Measurements from ENCODE around the gene HYPK.
"Not testable (repeated sequence)": the region's sequence is repeated elsewhere in the genome, so short reads cannot be mapped to it uniquely, and the experiment has no call there.

HYPK gene

DNA sequence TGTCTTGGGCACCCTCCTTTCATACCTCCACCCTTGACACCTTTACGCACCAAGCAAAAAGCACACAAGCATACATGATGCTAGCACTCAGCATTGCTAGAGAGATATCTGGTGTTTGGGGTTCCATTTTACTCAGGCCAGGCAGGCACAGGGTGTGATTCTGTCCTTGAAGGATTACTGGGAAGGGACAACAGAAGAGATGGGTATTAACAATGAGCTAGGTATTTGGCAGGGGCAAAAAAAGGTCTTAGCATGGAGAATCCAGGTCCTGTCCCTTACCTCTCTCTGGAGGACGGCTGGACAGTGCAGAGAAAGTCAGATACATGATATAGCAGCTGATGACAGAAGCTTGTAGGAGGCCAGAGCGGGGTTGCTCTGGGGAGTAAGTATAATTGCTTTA lies 3.8 kb upstream of the HYPK start:
- DNase-seq = no peak

DNA sequence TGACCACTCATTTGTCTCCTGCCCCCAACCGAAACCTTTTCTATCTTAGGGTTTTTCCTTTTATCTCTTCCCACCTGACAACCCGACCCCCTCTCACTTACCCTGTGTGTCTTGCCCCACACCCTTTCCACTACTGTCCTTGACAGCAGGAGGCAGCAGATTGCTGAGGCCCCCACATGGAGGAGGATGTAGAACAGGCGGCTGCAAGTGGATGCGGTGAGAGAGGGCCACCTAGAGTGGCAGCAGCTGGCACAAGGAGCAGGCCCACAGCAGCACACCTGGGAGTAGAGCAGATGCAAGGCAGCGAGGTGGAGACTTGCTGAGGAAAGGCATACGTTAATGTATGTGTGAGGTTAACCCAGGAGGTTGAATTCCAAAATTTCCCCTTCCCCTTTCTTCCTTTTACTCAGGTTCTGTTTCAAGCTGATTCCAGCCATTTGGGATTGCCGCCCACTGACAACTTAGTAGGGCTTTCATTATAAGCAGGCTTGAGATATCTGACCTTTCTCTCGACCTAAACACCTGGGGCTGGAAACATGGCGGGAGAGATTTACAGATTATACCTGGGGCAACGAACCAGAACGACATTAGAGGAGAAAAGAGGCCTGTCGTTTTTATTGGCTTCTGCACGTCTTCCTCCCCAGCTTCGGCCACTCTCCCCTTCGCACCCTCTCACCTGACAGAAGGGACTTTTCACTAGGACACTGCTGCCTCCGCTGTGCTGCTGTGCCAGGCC lies 1.0 kb upstream of the HYPK start:
- DNase-seq = no peak

DNA sequence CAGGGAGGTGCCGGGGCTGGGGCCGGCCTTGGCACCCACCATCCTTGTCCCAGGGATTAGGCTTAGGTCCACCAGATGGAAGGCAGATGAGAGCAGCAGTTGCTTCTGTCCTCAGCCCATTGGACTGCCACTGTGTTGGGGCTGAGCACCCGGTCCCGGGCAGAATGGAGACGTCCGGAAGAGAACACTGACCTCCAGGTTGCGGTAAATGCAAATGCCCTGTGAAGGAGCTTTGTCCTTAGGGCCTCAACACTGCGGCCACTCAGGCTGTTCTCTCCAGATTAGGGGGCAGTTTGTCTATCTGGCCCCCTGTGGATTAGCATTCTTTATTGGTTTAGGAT lies 484 bp upstream of the HYPK start, which contains the start of gene SERINC4:
Gene SERINC4, minus strand, starts transcription at position 276 of the 341 bp plus-strand sequence. Its CDS starts 234 bp downstream, at position 42.
- DNase-seq = no peak

DNA sequence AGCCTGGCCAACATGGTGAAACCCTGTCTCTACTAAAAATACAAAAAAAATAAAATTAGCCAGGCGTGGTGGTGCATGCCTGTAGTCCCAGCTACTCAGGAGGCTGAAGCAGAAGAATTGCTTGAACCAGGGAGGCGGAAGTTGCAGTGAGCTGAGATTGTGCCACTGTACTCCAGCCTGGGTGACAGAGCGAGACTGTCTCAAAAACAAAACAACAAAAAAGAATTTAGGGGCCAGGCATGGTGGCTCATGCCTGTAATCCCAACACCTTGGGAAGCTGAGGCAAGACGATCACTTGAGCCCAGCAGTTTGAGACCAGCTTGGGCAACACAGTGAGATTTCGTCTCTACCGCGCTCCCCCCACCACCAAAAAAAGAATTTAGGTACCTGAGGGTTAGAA lies 2.3 kb downstream of the HYPK start:
- DNase-seq = not testable (repeated sequence)

DNA sequence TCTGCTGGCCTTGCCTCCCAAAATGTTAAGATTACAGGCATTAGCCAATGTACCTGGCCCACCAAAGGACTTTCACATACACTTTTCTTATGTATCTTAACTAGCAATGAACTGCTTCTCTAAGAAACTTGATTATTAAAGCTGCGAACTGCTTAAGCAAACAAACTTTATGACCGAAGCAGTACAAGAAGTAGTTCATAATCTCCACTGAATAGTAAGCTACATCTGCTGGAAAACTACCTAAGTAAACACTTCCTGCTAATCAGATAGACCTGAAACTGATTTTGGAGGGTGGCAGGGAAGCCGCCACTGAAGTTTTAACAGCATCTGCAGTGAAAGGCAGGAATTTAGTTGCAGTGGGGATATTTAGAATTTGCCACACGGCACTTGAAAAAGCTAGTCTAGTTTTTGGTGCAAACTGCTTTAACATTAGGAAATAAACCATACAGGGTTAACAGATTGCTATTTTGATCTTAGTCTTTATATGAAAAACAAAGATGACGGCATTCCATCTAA lies 8.1 kb downstream of the HYPK start:
- DNase-seq = no peak

DNA sequence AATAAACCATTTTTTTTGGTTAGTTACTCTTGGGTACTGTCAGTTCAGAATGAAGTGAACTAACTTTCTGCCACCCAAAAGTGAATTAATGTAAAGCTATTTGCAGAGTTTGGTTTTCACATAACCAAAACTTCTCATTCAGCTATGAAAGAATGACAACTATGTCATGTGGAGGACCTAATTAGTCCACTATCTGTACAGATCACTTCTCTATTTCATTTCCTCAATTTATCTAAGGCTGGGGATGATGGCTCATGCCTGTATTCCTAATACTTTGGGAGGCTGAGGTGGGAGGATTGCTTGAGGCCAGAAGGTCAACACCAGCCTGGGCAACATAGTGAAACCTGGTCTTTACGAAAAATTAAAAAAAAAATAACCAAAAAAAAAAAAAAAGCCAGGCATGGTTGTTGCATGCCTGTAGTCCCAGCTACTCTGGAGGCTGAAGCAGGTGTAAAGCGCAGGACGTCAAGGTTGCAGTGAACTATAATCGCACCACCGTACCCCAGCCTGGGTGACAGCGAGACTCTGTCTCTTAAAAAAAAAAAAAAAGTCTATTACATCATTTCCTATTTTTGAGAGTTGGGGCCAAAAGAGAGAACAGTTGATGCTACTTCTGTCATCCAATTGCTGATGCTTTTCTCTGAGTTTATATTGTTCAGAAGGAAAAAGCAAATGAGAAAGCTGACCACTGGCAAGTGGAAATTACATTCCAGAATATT lies 8.7 kb downstream of the HYPK start:
- no peak for DNase-seq

DNA sequence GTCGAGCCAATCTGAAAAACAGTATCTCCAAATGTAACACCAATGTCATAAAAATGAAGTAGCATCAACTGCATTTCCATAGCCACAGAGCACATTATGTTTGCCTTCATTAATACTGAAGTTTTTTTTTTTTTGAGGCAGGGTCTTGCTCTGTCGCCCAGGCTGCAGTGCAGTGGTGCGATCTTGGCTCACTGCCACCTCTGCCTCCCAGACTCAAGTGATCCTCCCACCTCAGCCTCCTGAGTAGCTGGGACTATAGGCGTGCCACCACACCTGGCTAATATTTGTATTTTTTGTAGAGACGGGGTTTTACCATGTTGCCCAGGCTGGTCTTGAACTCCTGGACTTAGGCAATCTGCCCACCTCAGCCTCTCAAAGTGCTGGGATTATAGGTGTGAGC lies 14.7 kb downstream of the HYPK start:
- DNase-seq = not testable (repeated sequence)

DNA sequence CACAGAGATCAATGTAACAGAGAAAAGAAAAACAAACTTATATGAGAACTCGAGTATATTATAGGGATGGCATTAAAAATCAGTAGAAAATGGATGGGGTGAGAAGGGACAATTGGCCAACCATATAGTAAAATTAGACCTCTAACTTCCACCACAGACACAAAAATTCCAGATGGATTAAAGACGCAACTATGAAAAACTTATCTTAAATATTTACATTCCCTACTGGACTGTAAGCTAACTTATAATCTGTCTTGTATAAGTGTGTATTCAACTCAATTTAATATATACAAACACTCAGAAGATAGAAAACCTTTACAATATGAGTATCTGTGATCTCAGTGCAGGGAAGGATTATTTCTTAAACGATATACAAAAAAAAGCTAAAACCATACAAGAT lies 21.1 kb downstream of the HYPK start:
- DNase-seq = no peak

DNA sequence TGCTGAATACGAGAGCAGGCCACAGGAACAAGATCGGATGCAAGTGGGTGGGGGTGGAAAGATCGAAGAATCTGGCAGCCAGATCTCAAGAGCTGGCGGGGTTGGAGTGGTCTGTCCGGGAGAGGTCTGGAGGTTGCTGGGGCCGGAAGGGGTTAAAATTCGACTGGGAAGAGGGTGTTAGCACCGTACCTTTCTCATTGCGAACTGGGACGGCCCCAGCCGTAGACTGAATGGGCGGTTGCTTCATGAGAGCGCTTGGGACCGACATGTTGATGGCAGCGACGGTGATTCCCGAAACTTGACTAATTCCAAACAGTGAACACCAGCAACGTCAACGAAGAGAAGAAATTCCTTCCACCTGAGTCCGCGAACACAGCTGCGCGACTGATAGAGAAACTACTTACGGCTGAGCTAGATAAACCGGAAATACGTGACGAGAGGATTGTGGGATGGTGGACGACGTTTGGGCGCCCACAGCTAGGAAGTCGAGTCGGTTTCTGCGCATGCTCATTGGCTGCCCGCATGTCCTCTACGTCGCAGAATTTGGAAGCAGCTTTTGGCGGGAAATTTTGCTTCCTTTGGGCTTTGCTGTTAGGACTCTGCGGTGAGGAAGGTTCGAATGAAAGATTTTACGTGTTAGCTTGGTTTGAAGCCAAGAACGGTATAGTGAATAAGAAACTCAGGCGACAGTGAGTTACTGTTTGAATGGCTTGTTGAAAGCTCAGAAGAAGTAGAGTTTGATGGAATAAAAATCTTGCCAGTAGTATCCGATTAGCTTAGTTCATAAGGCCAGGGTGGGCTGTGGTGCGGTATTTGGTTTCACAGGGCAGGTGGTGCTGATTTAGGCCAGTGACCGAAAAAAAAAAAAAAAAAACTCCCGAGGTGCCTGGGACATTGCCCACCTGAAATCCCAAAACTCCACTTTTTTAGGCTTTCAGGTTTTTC lies 24.2 kb downstream of the HYPK start, which contains the start of gene MFAP1:
Gene MFAP1, minus strand, starts transcription at position 389 of the 945 bp plus-strand sequence. Its CDS starts 121 bp downstream, at position 268.
- DNase-seq = peak; percentile 89 to 91

DNA sequence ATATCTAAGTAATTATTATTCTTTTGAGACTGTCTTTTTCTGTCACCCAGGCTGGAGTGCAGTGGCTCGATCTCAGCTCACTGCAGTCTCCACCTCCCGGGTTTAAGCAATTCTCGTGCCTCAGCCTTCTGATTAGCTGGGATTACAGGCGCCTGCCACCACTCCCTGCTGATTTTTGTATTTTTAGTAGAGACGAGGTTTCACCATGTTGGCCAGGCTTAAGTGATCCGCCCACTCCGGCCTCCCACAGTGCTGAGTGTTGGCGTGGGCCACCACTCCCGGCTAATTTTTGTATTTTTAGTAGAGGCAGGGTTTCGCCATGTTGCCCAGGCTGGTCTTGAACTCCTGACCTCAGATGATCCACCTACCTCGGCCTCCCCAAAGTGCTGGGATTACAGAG lies 24.9 kb downstream of the HYPK start:
- not testable (repeated sequence) for DNase-seq

DNA sequence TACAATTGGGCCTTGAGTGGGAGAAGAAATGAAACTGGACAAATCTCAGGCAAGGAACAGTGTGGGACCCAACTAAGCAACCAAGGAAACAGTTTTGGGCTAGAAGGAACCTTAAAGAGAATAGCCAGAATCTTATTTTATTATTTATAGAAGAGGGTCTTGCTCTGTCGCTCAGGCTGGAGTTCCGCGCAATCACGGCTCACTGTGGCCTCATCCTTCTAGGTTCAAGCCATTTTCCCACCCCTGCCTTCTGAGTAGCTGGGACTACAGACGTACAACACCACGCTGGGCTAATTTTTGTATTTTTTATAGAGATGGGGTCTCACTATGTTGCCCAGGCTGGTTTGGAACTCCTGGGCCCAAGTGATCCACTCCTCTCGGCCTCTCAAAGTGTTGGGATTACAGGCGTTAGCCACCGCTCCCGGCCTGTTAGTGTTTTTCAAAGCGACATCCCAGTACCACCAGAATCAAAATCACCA lies 25.7 kb downstream of the HYPK start:
- no peak for DNase-seq

DNA sequence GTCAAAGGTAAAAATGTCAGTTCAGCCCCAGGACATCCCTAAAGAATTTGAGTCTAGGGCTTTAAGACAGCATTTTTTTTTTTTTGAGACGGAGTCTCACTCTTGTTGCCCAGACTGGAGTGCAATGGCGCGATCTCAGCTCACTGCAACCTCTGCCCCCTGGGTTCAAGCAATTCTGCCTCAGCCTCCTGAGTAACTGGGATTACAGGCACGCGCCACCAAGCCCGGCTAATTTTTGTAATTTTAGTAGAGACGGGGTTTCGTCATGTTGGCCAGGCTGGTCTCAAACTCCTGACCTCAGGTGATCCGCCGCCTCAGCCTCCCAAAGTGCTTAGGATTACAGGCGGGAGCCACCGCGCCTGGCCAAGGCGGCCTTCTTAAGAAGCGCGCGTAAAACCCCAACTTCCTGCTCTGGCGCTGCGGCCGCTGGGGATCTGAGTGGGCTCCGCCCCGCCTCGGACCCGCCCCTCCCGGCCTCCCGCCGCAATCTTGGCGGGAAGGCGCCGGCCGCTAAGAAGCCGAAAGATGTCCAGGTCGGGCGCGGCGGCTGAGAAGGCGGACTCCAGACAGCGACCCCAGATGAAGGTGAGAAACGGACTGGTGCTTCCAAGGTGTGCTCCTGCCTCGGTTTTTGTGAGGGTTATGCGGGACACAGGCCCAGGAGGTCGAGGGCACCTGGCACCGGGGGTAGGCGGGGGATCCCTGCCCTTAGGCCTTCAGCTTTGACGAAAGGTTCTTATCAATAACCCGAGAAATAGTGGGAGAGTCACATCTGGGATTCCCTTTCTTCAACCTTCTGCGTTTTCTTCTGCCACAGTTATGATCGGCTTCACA lies 26.3 kb downstream of the HYPK start, which contains the start of gene WDR76:
Gene WDR76, plus strand, starts transcription at position 495 of the 834 bp plus-strand sequence. Its CDS starts 31 bp downstream, at position 526.
- peak; percentile 87 to 91 for DNase-seq

DNA sequence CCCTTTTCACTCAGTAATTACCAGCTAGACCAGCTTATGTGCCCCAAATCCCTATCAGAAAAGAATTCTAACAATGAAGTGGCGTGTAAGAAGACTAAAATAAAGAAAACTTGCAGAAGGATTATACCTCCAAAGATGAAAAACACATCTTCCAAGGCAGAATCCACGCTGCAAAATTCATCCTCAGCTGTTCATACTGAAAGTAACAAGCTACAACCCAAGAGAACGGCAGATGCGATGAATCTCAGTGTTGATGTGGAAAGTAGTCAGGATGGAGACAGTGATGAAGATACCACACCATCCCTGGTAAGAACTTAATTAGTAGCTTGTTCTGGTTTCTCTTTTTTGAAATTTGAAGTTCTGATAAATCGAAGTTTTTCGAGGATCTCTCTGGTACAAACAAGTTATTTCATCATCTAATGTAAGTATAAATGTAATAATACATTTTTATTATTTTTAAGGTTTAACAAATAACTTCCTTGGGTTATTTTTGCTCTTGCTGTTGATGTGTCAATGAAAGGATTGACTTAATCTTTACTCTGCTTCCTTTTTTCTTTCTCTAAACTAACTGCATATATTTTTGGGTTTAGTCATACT lies 27.8 kb downstream of the HYPK start:
- DNase-seq = no peak

DNA sequence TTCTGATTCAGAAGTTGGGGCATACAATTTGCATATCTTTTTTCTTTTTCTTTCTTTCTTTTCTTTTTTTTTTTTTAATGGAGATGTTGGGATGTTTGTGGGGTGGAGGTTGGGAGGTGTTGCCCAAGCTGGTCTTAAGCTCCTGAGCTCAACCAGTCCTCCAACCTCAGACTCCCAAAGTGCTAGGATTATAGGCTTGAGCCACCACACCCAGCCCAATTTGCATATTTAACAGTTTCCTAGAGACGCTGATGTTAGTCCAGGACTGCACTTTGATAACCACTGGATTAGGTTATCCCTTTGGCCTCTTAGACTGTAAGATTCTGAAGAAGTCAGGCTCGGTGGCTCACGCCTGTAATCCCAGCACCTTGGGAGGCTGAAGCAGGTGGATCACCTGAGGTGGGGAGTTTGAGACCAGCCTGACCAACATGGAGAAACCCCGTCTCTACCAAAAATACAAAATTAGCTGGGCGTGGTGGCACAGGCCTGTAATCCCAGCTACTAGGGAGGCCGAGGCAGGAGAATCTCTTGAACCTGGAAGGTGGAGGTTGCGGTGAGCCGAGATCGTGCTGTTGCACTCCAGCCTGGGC lies 29.6 kb downstream of the HYPK start:
- not testable (repeated sequence) for DNase-seq

DNA sequence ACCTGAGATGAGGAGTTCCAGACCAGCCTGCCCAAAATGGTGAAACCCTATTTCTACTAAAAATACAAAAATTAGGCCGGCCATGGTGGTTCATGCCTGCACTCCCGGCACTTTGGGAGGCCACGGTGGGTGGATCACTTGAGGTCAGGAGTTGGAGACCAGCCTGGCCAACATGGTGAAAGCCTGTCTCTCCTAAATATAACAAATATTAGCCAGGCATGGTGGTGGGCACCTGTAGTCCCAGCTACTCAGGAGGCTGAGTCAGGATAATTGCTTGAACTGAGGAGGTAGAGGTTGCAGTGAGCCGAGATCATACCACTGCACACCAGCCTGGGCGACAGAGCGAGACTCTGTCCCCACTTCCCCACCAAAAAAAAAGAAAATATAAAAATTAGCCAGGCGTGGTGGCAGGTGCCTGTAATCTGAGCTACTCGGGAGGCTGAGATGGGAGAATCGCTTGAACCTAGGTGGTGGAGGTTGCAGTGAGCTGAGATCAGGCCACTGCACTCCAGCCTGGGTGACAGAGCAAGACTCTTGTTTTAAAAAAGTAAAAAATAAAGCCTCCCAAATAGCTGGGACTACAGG lies 30.4 kb downstream of the HYPK start:
- not testable (repeated sequence) for DNase-seq

DNA sequence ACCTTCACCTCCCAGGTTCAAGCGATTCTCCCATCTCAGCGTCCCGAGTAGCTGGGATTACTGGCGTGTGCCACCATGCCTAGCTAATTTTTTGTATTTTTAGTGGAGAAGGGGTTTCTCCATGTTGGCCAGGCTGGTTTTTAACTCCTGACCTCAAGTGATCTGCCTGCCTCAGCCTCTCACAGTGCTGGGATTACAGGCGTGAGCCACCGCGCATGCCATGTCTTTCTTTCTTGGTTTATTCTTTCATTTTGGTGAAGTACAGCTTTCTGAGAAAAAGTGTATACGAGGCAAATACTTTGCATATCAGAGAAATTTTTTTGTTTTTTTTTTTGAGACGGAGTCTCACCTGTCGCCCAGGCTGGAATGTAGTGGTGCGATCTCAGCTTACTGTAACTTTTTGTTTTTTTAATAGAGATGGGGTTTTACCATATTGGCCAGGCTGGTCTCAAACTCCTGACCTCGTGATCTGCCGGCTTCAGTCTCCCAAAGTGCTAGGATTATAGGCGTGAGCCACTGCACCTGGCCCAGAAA lies 31.2 kb downstream of the HYPK start:
- DNase-seq = not testable (repeated sequence)

DNA sequence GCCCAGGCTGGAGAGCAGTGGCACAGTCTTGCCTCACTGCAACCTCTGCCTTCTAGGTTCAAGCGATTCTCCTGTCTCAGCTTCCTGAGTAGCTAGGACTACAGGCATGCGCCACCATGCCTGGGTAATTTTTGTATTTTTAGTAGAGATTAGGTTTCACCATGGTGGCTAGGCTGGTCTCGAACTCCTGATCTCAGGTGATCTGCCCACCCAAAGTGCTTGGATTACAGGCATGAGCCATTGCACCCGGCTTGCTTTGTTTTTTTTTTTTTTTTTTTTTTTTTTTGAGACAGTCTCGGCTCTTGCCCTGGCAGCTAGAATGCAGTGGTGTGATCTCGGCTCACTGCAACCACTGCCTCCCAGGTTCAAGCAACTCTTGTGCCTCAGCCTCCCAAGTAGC lies 32.1 kb downstream of the HYPK start:
- not testable (repeated sequence) for DNase-seq

DNA sequence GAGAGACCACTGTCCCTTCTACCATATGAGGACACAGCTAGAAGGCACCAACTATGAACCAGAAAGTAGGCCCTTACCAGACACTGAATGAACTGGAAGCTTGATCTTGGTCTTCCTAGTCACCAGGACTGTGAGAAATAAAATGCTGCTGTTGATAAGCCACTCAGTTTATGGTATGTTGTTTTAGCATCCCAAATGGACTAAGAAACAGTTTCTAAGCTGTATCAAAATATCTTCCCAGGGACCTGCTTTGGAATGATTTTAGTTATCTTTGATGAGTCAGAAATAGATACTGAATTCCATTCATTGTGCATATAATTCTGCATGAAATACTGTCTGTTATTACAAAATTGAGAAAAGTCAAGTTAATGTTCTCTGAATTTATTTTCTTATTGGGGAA lies 45.0 kb downstream of the HYPK start:
- no peak for DNase-seq

DNA sequence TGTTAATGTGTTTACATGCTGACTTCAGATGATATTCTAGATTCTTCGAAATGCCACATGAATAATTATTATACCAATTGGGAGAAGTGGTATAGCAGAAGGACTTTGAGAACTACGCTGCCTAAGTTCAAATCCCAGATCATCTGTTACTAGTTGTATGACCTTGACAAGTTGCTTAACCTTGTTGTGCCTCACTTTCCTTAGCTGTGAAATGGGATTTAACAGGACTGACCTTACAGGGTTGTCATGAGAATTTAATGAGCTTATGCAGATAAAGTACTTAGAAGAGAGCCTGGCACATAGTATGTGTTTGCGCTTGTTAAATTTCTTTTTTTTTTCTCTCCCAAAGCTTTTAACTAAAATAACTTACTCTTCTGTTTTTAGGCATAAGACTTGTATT lies 50.9 kb downstream of the HYPK start:
- no peak for DNase-seq

DNA sequence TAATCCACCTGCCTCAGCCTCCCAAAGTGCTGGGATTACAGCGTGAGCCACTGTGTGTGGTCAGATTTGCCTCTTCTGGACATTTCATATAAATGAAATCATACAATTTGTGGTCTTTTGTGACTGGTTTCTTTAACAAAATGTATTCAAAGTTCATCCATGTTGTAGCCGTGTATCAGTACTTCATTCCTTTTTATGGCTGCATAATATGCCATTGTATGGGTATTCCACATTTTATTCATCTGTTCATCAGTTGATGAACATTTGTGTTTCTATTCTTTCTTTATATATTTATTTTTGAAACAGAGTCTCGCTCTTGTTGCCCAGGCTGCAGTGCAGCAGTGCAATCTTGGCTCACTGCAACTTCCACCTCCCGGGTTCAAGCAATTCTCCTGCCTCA lies 52.2 kb downstream of the HYPK start:
- DNase-seq = no peak
